SU-DHL-6 (cell line): ENCODE data around the gene MYO9A.

Source experiments
- CTCF ChIP-seq: fragments of 200-600 bp; sonication (generic); IDR thresholded peaks from one replicate; pipeline ENCODE4 v1.5.1; 2017; ENCODE audit warnings: antibody characterized with exemption, mild to moderate bottlenecking, low read length, moderate library complexity; ENCODE audit not compliant: insufficient read depth, poor library complexity, severe bottlenecking
- EZH2phosphoT487 ChIP-seq: fragments of 200-600 bp; sonication (generic), shearing (Covaris generic); conservative IDR thresholded peaks from 2 replicates; pipeline ENCODE4 v1.6.1; 2018; ENCODE audit warnings: mild to moderate bottlenecking, antibody characterized with exemption, low read length, moderate library complexity, mixed read lengths

DNA sequence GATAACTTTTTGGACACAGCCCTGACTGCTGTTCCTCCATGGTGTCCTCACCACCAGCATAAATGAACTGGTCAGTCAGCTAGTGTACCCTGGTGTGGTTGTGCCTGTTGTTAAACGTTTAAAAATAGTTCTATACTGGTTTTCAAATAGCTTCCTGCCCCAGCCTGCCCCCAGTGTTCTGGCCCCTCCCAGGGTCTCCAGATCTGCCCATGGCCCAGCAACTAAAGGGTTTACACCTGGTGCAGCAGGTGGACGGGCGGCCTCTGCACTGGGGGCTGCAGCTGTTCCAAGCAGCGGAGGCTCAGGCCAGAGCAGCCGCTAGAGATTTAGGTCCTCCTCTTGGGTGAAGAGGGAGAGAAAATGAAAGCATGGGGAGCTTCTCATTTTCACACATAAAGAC lies 313.7 kb downstream of the MYO9A start:
- TF ChIP-seq CTCF (no peak), EZH2phosphoT487 (no peak)
